DMS79 treated with DMSO at 0.1 percent for 48 hours (cell line): ENCODE results near the gene TMEM253.
A peak's percentile ranks its signal among the peaks of the same experiment; 100 is the strongest.

Experiments used
- DNase-seq: peaks from one replicate; lab custom pipeline; 2025; lab: John Stamatoyannopoulos, UW

TMEM253 gene

DNA sequence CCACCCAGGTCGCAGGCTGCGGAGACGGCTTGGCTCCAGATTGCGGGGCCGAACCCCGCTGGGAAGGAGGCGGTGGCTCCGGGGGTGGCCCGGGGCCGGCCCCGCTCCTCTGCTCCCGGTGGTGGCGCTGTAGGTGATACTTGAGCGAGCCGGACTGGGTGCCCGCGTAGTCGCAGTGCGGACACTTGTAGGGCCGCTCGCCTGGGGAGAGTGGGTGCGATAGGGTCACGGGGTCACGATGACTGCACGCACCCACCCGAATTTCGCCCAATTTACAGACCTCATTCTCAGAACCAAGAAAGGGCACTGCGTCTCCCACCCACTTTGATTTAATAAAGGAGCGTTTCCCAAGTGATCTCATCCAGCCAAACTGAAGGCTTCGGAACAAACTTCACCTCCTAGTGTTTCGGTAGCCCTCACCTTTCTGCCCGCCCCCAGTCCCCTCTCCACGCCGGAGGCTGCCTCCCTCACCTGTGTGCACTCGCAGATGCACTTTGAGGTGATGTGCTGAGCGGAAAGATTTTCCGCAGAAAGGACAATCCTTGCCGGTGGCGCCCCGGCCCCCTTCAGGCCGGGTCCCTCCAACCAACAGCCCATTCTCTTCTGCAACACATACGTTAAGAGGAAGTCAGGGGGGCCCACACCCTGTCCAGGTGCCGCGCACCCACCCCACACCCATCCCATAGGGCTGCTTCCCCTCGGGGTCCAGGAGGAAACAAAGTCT lies 9.8 kb upstream of the TMEM253 start:
- no peak for DNase-seq

DNA sequence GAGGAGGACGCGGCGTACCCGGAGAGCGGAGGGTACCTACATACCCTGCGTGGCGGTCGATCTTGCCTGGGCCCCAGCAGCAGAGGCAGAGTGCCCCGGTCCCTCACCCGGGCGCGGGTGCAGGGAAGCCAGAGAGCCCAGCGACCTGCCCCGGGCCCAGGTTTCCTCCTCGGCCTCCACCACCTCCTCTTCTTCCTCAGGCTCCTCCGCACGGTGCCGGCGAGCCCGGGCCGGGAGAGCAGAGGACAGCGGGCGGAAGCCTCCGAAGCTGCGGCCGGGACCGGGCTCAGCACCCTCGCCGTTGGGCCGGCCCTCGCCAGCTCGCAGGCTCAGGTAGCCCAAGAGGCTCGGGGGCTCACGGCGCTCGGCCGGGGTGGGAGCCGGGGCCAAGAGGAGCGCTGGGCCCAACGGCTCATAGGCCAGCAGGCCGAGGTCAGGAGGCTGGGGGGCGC lies 9.0 kb upstream of the TMEM253 start:
- no peak for DNase-seq

- peak; percentile 57 for DNase-seq
Observed at GRCh38 chr14:21092273-21093011, 8.4 kb upstream of the TMEM253 start.

GRCh38 chr14:21093018-21093417 lies 7.8 kb upstream of the TMEM253 start:
- DNase-seq = no peak

GRCh38 chr14:21093769-21094681 lies 6.8 kb upstream of the TMEM253 start:
- peak; percentile 65 for DNase-seq

- DNase-seq = no peak
Observed at GRCh38 chr14:21095430-21096205, 5.2 kb upstream of the TMEM253 start.

- DNase-seq = no peak
Observed at GRCh38 chr14:21096438-21096837, 4.4 kb upstream of the TMEM253 start.

DNA sequence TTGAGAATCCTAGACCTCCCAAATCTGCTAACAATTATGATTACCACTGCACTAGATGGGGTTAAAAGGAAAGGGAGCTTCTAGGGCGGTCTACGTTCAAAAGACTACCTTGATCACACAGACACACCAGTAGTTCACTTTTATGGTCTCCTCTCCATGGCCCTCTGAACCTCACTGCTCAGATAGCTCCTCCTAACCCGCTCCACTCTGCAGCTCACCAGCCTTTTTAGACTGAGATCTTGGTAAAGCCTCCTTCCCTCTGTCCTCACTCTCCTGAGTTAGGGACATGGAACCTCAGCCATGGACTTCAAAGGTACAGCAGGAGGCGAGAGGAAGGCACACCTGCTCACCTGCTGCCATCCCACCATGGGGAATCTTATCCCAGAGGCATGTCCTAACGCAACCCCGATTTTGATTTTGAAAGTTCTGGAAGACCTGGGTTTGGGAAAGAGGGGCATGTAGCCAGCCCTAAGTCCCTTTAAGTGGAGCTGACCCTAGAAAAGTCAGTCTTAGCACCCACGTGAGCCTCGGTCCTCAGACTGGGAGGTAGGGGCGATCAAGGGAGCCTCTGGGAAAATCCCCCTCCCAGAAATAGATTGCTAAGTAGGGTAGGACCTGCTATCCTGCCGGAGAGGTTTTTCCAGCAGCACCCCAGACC lies 3.8 kb upstream of the TMEM253 start:
- peak; percentile 52 for DNase-seq

DNA sequence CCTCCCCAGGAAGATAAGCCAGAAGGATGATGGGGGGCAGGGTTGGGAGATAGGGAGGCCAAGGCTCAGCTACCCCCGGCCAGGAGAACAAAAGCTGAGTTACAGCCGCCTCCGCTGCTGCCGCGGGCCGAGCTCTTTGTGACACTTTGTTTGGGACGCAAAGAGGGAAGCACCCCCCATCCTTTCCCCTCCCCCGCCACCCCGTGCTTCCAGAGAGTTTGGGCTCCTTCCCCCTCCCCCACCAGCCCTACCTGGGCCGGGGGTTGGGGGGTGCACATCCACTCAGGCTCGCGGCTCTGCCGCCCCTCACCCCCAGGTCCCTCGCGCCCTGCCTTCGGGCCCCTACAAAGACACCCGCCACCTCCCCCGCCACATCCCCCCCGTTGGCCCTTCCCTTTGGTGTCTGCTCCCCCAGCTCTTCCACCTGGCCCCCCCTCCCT lies 3.2 kb upstream of the TMEM253 start:
- DNase-seq = peak; percentile 36

DNA sequence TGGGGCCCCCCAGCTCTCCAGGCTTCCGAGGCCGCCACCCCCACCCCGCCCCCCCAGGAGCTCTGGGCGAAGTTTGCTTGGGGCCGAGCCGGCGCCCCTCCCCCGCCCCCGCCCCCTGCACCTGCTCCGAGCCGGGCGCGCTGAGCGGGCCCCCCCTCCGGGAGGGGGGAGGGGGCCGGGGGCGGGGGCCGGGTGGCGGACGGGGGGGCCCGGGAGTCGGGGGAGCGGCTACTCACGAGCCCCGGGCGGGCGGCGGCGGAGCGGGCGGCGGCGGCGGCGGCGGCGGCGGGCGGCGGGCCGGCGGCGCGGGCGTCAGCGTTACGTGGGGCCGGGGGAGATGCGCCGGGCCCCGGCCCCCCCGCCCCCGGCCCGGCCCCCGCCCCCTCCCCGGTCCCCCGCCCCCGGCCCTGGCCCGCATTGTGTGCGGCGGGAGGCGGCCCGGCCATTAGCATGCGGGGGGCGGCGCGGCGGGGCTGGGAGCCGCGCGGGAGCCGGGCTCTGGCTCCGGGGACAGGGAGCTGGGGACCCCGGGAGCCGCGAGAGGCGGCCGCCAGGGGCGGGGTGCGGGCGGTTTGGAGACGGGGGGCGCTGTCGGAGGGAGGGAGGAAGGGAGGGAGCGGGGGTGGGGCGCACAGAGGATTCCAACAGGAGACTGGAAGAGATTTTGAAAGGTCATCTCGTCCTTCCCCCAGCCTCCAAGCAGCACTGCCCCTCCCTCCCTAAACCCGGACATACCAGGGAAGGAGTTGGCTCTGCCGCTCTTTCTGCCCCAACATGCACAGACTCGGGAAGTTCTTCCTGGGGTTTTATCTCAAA lies 2.6 kb upstream of the TMEM253 start, which contains the start of gene ZNF219:
Gene ZNF219, minus strand, starts transcription at position 580 of the 816 bp plus-strand sequence. CDS start 5,064 bp downstream, outside the sequence.
- DNase-seq = no peak

DNA sequence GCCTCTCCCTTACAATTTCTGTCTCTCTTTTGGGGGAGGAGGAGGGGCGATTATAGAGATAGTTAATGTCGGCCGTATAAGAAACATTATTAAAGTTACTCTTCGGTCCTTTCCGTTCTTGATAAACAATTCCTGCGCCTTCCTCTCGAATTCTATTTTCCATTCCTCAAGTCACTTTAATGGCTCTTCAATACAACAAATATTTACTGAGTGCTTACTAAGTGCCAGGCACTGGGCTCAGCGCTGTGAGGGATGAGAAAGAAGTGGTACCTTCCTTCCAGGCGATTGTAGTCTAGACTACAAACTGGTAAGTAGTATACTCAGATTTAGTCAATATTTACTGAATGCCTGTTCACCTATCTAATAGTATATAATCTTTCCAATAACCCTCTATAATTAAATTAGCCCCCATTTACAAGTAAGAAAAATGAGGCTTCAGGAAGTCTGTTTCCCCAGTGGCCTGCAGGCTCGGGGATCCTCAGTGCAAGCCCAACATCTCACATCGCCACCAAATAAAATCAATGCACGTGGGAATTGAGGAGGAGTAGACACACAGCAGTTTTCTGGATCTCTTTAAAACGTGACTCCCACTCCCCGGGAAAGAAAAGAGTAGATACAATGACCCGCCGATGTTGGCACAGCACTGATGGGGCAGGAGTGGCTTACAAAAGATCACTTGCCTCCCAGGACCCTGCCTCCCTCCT lies 1.8 kb upstream of the TMEM253 start:
- peak; percentile 72 for DNase-seq

- no peak for DNase-seq
Observed at GRCh38 chr14:21099596-21099985, 1.3 kb upstream of the TMEM253 start.

DNA sequence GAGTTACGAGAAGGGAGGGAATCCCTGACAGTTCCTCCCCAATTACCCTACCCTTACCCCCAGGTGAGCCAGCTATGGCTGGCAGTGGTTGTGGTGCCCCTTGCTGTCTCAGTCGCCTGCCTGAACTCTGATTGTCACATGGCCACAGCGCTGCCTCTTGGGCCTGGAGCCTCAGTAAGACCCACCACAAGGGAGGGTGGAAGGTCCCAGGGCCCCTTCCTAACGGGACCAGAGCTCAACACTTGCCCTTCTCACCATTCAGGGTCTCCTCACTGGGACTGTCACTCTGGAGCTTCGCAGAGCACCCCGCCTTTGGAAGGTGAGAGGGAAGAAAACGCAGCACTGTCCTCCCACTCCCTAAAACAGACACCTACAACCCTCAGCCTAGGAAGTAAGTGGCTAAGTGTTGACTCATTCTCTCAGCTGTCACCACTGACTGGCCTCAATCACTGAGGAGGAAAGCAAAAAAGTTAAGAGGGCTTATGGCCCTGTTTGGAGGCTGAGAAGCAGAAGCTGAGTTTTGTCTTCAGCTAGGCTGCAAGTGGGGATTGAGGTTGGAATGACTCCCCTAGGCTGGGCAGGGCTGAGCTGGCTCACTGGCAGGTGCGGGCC lies 1.0 kb downstream of the TMEM253 start:
- no peak for DNase-seq

DNA sequence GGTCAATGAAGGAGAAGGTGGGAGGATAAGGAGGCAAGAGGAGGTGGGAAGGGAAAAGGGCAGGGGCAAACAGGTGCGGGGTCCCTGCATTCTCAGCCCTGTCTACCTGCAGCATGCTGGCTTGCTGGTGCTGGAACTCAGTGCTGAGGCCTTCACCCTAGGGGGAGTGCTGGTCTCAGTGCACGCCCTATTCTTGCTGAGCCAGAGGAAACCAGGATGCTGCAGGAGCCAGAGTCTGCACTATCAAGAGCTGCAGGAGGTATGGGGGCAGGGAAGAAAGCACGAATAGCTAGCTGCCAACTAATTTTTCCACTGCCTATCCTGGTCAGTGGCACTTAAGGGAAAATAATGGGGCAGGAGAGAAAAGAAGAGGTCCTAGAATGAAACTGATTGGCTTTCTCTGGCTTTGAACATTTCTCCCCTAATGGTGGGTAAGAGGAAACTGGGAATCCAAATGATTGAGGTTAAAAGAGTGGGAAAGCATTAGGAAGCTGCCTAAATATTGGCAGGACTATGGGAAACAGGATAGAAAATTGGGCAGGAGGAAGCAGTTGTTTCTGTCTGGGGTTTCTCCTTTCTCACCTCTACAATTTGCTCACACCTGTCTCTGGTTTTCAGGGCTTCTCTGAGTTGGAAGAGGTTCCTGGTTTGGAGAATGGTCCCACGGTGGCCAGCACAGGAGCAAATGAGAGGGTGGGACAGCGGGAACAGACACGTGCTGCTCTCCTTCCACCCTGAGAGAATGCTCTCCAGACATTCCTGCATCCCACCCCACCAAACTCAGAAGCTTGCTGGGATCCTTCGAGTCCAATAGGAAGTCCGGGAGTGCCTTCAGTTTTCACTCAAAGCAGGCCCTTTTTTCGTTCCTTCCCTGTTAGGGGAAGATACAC lies 1.9 kb downstream of the TMEM253 start:
- peak; percentile 34 for DNase-seq

GRCh38 chr14:21103411-21103709 lies 2.5 kb downstream of the TMEM253 start:
- no peak for DNase-seq

- DNase-seq = peak; percentile 99
Observed at GRCh38 chr14:21103710-21104447, 3.0 kb downstream of the TMEM253 start.

- peak; percentile 96 for DNase-seq
Observed at GRCh38 chr14:21104448-21105060, 3.7 kb downstream of the TMEM253 start.
